GM23248 (cell line): ENCODE data around the gene ARL1.
"Not testable (repeated sequence)": the region's sequence is repeated elsewhere in the genome, so short reads cannot be mapped to it uniquely, and the experiment has no call there.

Source experiments
- EZH2 ChIP-seq: fragments of 200-600 bp; sonication (generic); IDR thresholded peaks from 2 replicates; pipeline ENCODE4 v1.6.1; 2018; ENCODE audit warnings: antibody characterized with exemption, mild to moderate bottlenecking; ENCODE audit not compliant: insufficient read depth, poor library complexity, severe bottlenecking
- EZH2phosphoT487 ChIP-seq: fragments of 200-600 bp; sonication (generic); IDR thresholded peaks from 2 replicates; pipeline ENCODE4 v1.6.1; 2018; ENCODE audit warnings: antibody characterized with exemption, moderate library complexity, mild to moderate bottlenecking, low read depth; ENCODE audit not compliant: insufficient read depth

- TF ChIP-seq EZH2, EZH2phosphoT487: not testable (repeated sequence)
Observed at GRCh38 chr12:101410169-101410568, 2.6 kb upstream of the ARL1 start.
